Lung (tissue), 12 donors: ENCODE data around the gene PRSS23. TPM values are rescaled to one million over a fixed set of nuclear protein-coding genes. Genes with fewer than 3 reads are reported as not detected.

Experiments used
- ATAC-seq: fragments of 200-7000 bp; cut with Tn5 transposase; one replicate; pipeline ENCODE4 v1.9.1; 2020; ENCODE audit warnings: moderate number of reproducible peaks; ENCODE audit not compliant: insufficient read depth, low FRiP score
- DNase-seq, 3 donors: peaks; one replicate each; pipeline ENCODE4 v3.0.0-alpha.2; 2013 to 2017
- H3K27ac ChIP-seq, 2 donors: one replicate each; pipeline ENCODE4 v1.5.1; 2013; ENCODE audit warnings: mild to moderate bottlenecking in 2 of 2, moderate library complexity in 2 of 2, control low read depth in 1 of 2, inconsistent platforms in 1 of 2, low read depth in 1 of 2, low read length in 1 of 2
- H3K27me3 ChIP-seq, 3 donors: one replicate each; pipeline ENCODE4 v1.5.1; 2013; ENCODE audit warnings: low read length in 2 of 3; ENCODE audit not compliant: control insufficient read depth in 3 of 3, insufficient read depth in 3 of 3
- H3K36me3 ChIP-seq, 4 donors: one replicate each; pipeline ENCODE4 v1.5.1; 2013; ENCODE audit warnings: low read length in 4 of 4, mild to moderate bottlenecking in 1 of 4, moderate library complexity in 1 of 4; ENCODE audit not compliant: control insufficient read depth in 4 of 4, insufficient read depth in 4 of 4
- H3K4me1 ChIP-seq, 5 donors: one replicate each; pipeline ENCODE4 v1.5.1; 2013; ENCODE audit warnings: low read length in 5 of 5, mild to moderate bottlenecking in 2 of 5, moderate library complexity in 1 of 5; ENCODE audit not compliant: control insufficient read depth in 5 of 5, insufficient read depth in 5 of 5
- H3K4me3 ChIP-seq: one replicate; pipeline ENCODE4 v1.5.1; 2013; ENCODE audit warnings: mild to moderate bottlenecking, control low read depth, moderate library complexity
- H3K9ac ChIP-seq, 2 donors: one replicate each; pipeline ENCODE4 v1.5.1; 2013; ENCODE audit warnings: low read length in 2 of 2, control low read depth in 1 of 2; ENCODE audit not compliant: insufficient read depth in 1 of 2
- H3K9me3 ChIP-seq, 4 donors: one replicate each; pipeline ENCODE4 v1.5.1; 2013; ENCODE audit warnings: low read length in 3 of 4, mild to moderate bottlenecking in 1 of 4, moderate library complexity in 1 of 4; ENCODE audit not compliant: control insufficient read depth in 4 of 4, insufficient read depth in 3 of 4
- CTCF ChIP-seq: IDR thresholded peaks from 2 replicates; pipeline ENCODE4 v1.5.1; 2012; ENCODE audit warnings: mild to moderate bottlenecking; ENCODE audit errors: control extremely low read depth, extremely low read depth
- WGBS, 2 donors: extraction: QIAGEN DNeasy Blood & Tissue Kit; methylation state at CpG; one replicate each; pipeline ENCODE4 v1.1.7; 2013; 5-methylcytosine and 5-hydroxymethylcytosine counted together
- polyA plus RNA-seq, 2 donors: library from polyadenylated mRNA; stranded (reverse); fragments of 200-250 nt; gene quantifications; one replicate each; pipeline ENCODE4 v1.2.1, GENCODE V29; 2013
- total RNA-seq, 2 donors: library from RNA; depleted of rRNA in 1 of 2; stranded (reverse); fragments of >200 nt in 1 of 2; gene quantifications; one replicate each; pipeline ENCODE4 v1.2.1, GENCODE V29; 2014 to 2021
- donor health status: control.
- donor health status: control.
- donor health status: Bipolar disorder and iron deficiency.
- donor health status: healthy.
- donor health status: DM: yes; HTN: yes; CAD: no.

PRSS23 gene
- total and polyA plus RNA-seq, 4 donors: 9.9 to 86.7 (median 35.0) TPM

GRCh38 chr11:86782742-86783141, 17.6 kb upstream of the PRSS23 start:
- Histone ChIP-seq H3K9me3 (no peaks in the 10 kb centered on the region), H3K27ac (no peak overlapping the region), H3K4me1 (peaks cover 0 to 30% (median 5%) of the 10 kb centered on the region in 5 donors), H3K4me3 (no peak overlapping the region), H3K36me3 (no peaks in the 10 kb centered on the region), H3K27me3 (no peaks in the 10 kb centered on the region), H3K9ac (no peak overlapping the region)
- ATAC-seq (no peak), DNase-seq (no peak)
- no peak for TF ChIP-seq CTCF
- 87 to 98% methylated on average over 4 of the region's 4 CpGs for WGBS, 2 donors

- peak in 2 of 3 donors; percentile 79 to 83 for DNase-seq
- H3K36me3 ChIP-seq: no peaks in the 10 kb centered on the region
- H3K4me1 ChIP-seq: peaks cover 0 to 30% (median 5%) of the 10 kb centered on the region in 5 donors
- H3K9me3 ChIP-seq: no peaks in the 10 kb centered on the region
- H3K9ac ChIP-seq: no peak overlapping the region
- H3K27ac ChIP-seq: no peak overlapping the region
- H3K4me3 ChIP-seq: no peak overlapping the region
- H3K27me3 ChIP-seq: no peaks in the 10 kb centered on the region
- TF ChIP-seq CTCF: no peak
- 58 to 66% methylated on average over 2 of the region's 2 CpGs for WGBS, 2 donors
- no peak for ATAC-seq
Observed at GRCh38 chr11:86783661-86784060, 16.7 kb upstream of the PRSS23 start.

- no peaks in the 10 kb centered on the region for H3K27me3 ChIP-seq
- H3K9ac ChIP-seq: no peak overlapping the region
- peaks cover 0 to 30% (median 5%) of the 10 kb centered on the region in 5 donors for H3K4me1 ChIP-seq
- H3K9me3 ChIP-seq: no peaks in the 10 kb centered on the region
- TF ChIP-seq CTCF: no peak
- DNase-seq (peak in 1 of 3 donors; percentile 50), ATAC-seq (no peak)
- H3K4me3 ChIP-seq: no peak overlapping the region
- 61 to 69% methylated on average over 2 of the region's 2 CpGs for WGBS, 2 donors
- no peaks in the 10 kb centered on the region for H3K36me3 ChIP-seq
- H3K27ac ChIP-seq: no peak overlapping the region
Observed at GRCh38 chr11:86784241-86784681, 16.1 kb upstream of the PRSS23 start.

GRCh38 chr11:86785576-86785975, 14.8 kb upstream of the PRSS23 start:
- Histone ChIP-seq H3K27me3 (no peaks in the 10 kb centered on the region), H3K4me3 (no peak overlapping the region), H3K27ac (no peak overlapping the region), H3K36me3 (no peaks in the 10 kb centered on the region), H3K9me3 (no peaks in the 10 kb centered on the region), H3K9ac (no peak overlapping the region), H3K4me1 (peaks cover 0 to 30% (median 5%) of the 10 kb centered on the region in 5 donors)
- DNase-seq (no peak), ATAC-seq (no peak)
- WGBS, 2 donors: 66 to 67% methylated on average over 3 of the region's 3 CpGs
- TF ChIP-seq CTCF: no peak
